DND-41 (cell line): ENCODE results near the gene VAMP4.

Experiments used
- EZH2 ChIP-seq: IDR thresholded peaks from 3 replicates; pipeline ENCODE4 v1.6.1; 2012; ENCODE audit warnings: borderline replicate concordance, low read depth, mild to moderate bottlenecking, moderate library complexity, low read length, inconsistent platforms; ENCODE audit not compliant: severe bottlenecking
- TF ChIP-seq, protein P1 (sequence below): IDR thresholded peaks from 2 replicates; pipeline ENCODE4 v1.5.1; 2012; ENCODE audit warnings: borderline replicate concordance, low read length, moderate library complexity, mild to moderate bottlenecking; ENCODE audit not compliant: poor library complexity, severe bottlenecking; ENCODE audit errors: extremely low read depth

DNA sequence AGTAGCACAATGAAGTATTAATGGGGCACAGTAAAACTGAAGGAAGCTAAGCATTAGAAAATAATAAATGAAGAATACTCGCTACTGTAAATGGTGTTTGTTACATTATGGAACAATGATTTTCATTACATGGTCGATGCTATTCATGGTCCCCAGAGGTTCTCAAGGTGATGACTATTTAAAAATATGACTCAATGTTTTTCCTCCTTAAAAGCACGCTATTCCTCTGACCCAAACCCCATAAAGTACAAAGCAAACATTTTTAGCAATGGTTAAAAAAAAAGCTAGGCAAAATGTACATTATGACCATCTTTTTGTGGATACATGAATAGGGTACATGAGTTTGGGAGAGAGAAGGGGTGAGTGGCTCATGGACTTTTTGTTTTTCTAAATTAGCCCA lies 34.3 kb downstream of the VAMP4 start:
- TF ChIP-seq, protein P1, sequence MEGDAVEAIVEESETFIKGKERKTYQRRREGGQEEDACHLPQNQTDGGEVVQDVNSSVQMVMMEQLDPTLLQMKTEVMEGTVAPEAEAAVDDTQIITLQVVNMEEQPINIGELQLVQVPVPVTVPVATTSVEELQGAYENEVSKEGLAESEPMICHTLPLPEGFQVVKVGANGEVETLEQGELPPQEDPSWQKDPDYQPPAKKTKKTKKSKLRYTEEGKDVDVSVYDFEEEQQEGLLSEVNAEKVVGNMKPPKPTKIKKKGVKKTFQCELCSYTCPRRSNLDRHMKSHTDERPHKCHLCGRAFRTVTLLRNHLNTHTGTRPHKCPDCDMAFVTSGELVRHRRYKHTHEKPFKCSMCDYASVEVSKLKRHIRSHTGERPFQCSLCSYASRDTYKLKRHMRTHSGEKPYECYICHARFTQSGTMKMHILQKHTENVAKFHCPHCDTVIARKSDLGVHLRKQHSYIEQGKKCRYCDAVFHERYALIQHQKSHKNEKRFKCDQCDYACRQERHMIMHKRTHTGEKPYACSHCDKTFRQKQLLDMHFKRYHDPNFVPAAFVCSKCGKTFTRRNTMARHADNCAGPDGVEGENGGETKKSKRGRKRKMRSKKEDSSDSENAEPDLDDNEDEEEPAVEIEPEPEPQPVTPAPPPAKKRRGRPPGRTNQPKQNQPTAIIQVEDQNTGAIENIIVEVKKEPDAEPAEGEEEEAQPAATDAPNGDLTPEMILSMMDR: no peak
- no peak for TF ChIP-seq EZH2
